IPS-NIHi11 (cell line): ENCODE results near the gene C11orf21.
A peak's percentile ranks its signal among the peaks of the same experiment; 100 is the strongest.

Source experiments
- DNase-seq: peaks from one replicate; pipeline ENCODE4 v3.0.0; 2012; ENCODE audit warnings: mixed read lengths, low spot score

Gene C11orf21

GRCh38 chr11:2271077-2271326 is 30.7 kb downstream of the C11orf21 start:
- DNase-seq, result no peak

GRCh38 chr11:2270322-2271076 is 31.2 kb downstream of the C11orf21 start, which contains the start of gene ASCL2:
Gene ASCL2 (minus strand): TSS chr11:2270588. CDS start chr11:2270332, 256 bp downstream.
- no peak for DNase-seq

GRCh38 chr11:2269601-2270321 is 32.0 kb downstream of the C11orf21 start:
- DNase-seq, result peak; percentile 80

- DNase-seq, result peak; percentile 89
Observed at GRCh38 chr11:2268729-2269600, 32.8 kb downstream of the C11orf21 start.

GRCh38 chr11:2267851-2268728 is 33.6 kb downstream of the C11orf21 start:
- peak; percentile 36 for DNase-seq

GRCh38 chr11:2267306-2267850 is 34.3 kb downstream of the C11orf21 start:
- DNase-seq, result no peak

GRCh38 chr11:2266586-2267305 is 35.0 kb downstream of the C11orf21 start:
- DNase-seq, result no peak

GRCh38 chr11:2265854-2266585 is 35.7 kb downstream of the C11orf21 start:
- DNase-seq, result no peak

- no peak for DNase-seq
Observed at GRCh38 chr11:2265396-2265795, 36.3 kb downstream of the C11orf21 start.

- DNase-seq, result no peak
Observed at GRCh38 chr11:2264366-2265053, 37.2 kb downstream of the C11orf21 start.

GRCh38 chr11:2263724-2264360 is 37.9 kb downstream of the C11orf21 start:
- no peak for DNase-seq

- no peak for DNase-seq
Observed at GRCh38 chr11:2263071-2263565, 38.6 kb downstream of the C11orf21 start.

GRCh38 chr11:2262301-2263070 is 39.2 kb downstream of the C11orf21 start:
- no peak for DNase-seq

- DNase-seq, result no peak
Observed at GRCh38 chr11:2261436-2262230, 40.1 kb downstream of the C11orf21 start.

- DNase-seq, result no peak
Observed at GRCh38 chr11:2260491-2261364, 41.0 kb downstream of the C11orf21 start.

- DNase-seq, result no peak
Observed at GRCh38 chr11:2259897-2260451, 41.7 kb downstream of the C11orf21 start.
